ENCODE results near the gene MGAT4A. TPM values are rescaled to one million over a fixed set of nuclear protein-coding genes. Genes with fewer than 3 reads are reported as not detected.

MGAT4A gene
- total RNA-seq, 4 donors from 2014 or later, result 4.2 to 14.1 (median 12.2) TPM

GRCh38 chr2:98750593-98751282 lies 19.8 kb upstream of the MGAT4A start:
- peaks cover 0 to 2% (median 2%) of the 10 kb centered on the region in 3 donors for H3K27me3 ChIP-seq
- no peaks in the 10 kb centered on the region for H3K4me1 ChIP-seq
- DNase-seq, result no peak
- in situ Hi-C loops (cut with MboI; ENCODE audit: low sequenced_read_pairs in 4 of 4) (no loop called here), intact Hi-C loops (cut with DNase I; ENCODE audit: low total_unique reads) (no loop called here)
- H3K36me3 ChIP-seq, result no peaks in the 10 kb centered on the region
- ATAC-seq, result no peak
- TF ChIP-seq CTCF (IDR thresholded peaks at IDR 0.05 in 4 of 5, conservative IDR thresholded peaks at IDR 0.05 in 1 of 5) (no peak), POLR2A (IDR thresholded peaks at IDR 0.05) (no peak)
- no peaks in the 10 kb centered on the region for H3K9me3 ChIP-seq
- H3K4me3 ChIP-seq, result no peak overlapping the region
- no peak overlapping the region for H3K27ac ChIP-seq

GRCh38 chr2:98749066-98749450 lies 18.1 kb upstream of the MGAT4A start:
- in situ Hi-C loops (cut with MboI; ENCODE audit: low sequenced_read_pairs in 4 of 4), result no loop called here
- H3K27me3 ChIP-seq, result peaks cover 0 to 2% (median 1%) of the 10 kb centered on the region in 3 donors
- intact Hi-C loops (cut with DNase I; ENCODE audit: low total_unique reads), result no loop called here
- no peaks in the 10 kb centered on the region for H3K9me3 ChIP-seq
- ATAC-seq (peak; percentile 30 to 39), DNase-seq (peak in 1 of 2 donors; percentile 35)
- no peak overlapping the region for H3K4me3 ChIP-seq
- H3K4me1 ChIP-seq, result peaks cover 0 to 3% of the 10 kb centered on the region in 2 donors
- TF ChIP-seq CTCF (IDR thresholded peaks at IDR 0.05 in 4 of 5, conservative IDR thresholded peaks at IDR 0.05 in 1 of 5) (no peak), POLR2A (IDR thresholded peaks at IDR 0.05) (no peak)
- H3K27ac ChIP-seq, result no peak overlapping the region
- no peaks in the 10 kb centered on the region for H3K36me3 ChIP-seq

GRCh38 chr2:98748292-98749065 lies 17.5 kb upstream of the MGAT4A start:
- H3K9me3 ChIP-seq, result no peaks in the 10 kb centered on the region
- intact Hi-C loops (cut with DNase I; ENCODE audit: low total_unique reads) (no loop called here), in situ Hi-C loops (cut with MboI; ENCODE audit: low sequenced_read_pairs in 4 of 4) (no loop called here)
- peaks cover 0 to 2% (median 0%) of the 10 kb centered on the region in 3 donors for H3K27me3 ChIP-seq
- no peaks in the 10 kb centered on the region for H3K36me3 ChIP-seq
- TF ChIP-seq CTCF (IDR thresholded peaks at IDR 0.05 in 4 of 5, conservative IDR thresholded peaks at IDR 0.05 in 1 of 5), result no peak
- TF ChIP-seq POLR2A (IDR thresholded peaks at IDR 0.05), result no peak
- no peak overlapping the region for H3K4me3 ChIP-seq
- ATAC-seq (no peak), DNase-seq (no peak)
- H3K4me1 ChIP-seq, result peaks cover 0 to 7% of the 10 kb centered on the region in 2 donors
- no peak overlapping the region for H3K27ac ChIP-seq

GRCh38 chr2:98747888-98748287 lies 17.0 kb upstream of the MGAT4A start:
- TF ChIP-seq POLR2A (IDR thresholded peaks at IDR 0.05) (no peak), CTCF (IDR thresholded peaks at IDR 0.05 in 4 of 5, conservative IDR thresholded peaks at IDR 0.05 in 1 of 5) (no peak)
- Histone ChIP-seq H3K9me3 (no peaks in the 10 kb centered on the region), H3K4me1 (peaks cover 0 to 7% of the 10 kb centered on the region in 2 donors), H3K36me3 (no peaks in the 10 kb centered on the region), H3K4me3 (no peak overlapping the region), H3K27ac (no peak overlapping the region), H3K27me3 (peaks cover 0 to 2% (median 0%) of the 10 kb centered on the region in 3 donors)
- ATAC-seq, result no peak
- DNase-seq, result no peak
- in situ Hi-C loops (cut with MboI; ENCODE audit: low sequenced_read_pairs in 4 of 4) (no loop called here), intact Hi-C loops (cut with DNase I; ENCODE audit: low total_unique reads) (no loop called here)

Data from gastrocnemius medialis (tissue), 4 donors.